Stimulated activated CD8-positive, alpha-beta memory T cell treated with anti-CD3 and anti-CD28 coated beads, Interleukin-15, amount 100 ng/mL, for 48 hours (primary cell): Measurements from ENCODE around the gene GBF1.
A peak's percentile ranks its signal among the peaks of the same experiment; 100 is the strongest.
"Not testable (repeated sequence)": the region's sequence is repeated elsewhere in the genome, so short reads cannot be mapped to it uniquely, and the experiment has no call there.

Experiments
- DNase-seq, 2 donors: peaks; one replicate each; pipeline ENCODE4 v3.0.0-alpha.2; 2020; ENCODE audit warnings: low read depth in 2 of 2

GBF1 gene

GRCh38 chr10:102245082-102245931 lies at the start of gene GBF1:
Gene GBF1 (plus strand): TSS chr10:102245532. CDS start chr10:102258939, 13,407 bp downstream.
- DNase-seq: peak; percentile 84 to 85

DNA sequence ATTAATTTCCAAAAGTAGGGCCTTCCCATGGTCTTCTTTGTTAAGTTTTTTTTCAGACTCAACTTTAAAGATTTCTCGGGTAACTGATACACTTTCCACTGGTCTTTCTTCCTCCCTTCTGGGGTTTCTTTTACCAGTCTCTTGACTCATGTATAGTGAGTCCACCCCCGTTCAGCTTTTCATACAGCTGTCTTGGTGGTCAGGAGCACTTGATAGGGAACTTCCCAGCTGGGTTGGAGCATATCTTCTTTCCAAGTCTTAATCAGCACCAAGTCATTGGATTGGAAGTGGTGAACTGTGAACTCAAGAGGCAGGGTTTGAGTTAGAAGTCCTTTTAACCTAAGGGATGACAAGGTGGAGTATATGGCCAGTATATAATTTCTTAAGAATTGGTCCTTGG lies 48.4 kb upstream of the GBF1 start:
- DNase-seq: no peak

DNA sequence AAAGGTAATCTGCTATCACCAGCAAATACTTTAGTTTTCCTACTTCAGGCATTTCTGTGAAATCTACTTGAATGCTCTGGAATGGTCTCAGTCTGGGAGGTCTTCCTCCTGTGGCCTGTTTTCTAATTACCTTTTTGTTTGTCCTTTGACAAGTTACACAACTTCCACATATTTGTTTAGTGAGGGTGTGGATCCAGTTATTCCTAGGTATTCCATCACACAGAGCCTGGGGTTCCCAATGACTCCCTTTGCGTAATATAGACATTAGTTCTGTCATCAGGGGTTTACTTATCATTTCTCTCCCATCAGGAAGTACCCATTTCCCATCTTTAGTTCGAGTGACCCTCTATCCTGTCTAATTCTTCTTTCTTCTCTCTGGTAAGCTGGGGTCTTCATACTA lies 47.3 kb upstream of the GBF1 start:
- no peak for DNase-seq

DNA sequence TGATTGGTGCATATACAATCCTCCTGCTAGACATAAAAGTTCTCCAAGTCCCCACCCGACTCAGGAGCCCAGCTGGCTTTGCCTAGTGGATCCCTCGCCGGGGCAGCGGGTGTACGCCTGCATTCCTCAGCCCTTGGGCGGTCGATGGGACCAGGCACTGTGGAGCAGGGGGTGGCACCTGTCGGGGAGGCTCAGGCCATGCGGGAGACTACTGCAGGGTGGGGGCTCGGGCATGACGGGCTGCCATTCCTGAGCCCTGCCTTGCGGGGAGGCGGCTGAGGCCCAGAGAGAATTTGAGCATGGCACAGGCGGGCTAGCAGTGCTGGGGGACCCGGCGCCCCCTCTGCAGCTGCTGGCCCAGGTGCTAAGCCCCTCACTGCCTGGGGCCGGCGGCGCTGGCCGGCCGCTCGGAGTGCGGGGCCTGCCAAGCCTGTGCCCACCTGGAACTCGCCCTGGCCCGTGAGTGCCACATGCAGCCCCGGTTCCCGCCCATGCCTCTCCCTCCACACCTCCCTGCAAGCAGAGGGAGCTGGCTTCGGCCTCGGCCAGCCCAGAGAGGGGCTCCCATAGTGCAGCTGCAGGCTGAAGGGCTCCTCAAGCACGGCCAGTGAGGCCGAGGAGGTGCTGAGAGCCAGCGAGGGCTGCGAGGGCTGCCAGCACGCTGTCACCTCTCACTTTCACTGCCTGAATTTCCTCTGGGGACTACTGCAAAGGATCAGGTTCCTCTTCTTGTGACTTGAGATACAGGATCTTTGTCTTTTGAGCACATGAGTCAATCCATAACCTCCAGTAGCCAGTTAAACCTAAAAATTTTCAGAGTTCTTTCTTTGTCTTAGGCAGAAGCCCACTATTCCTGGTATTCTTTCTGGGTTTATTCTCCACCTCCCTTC lies 44.3 kb upstream of the GBF1 start:
- no peak for DNase-seq

DNA sequence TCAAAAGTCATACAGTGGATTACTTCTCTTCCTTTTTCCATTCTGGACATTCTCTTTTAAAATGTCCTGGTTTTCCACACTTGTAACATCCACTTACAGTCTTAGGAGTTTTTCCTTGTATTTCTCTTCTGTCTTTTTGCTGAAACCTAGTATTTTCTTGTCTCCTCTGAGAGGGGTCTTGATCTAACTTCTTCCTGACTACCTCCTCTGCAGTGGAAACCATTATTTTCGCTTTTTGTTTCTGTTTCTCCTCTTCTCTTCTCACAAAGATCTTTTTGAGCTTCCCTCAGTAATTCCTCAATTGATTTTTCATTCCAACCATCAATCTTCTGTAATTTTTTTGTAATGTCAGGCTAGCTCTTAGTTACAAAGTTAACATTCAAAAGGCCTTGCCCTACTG lies 42.9 kb upstream of the GBF1 start:
- no peak for DNase-seq

DNA sequence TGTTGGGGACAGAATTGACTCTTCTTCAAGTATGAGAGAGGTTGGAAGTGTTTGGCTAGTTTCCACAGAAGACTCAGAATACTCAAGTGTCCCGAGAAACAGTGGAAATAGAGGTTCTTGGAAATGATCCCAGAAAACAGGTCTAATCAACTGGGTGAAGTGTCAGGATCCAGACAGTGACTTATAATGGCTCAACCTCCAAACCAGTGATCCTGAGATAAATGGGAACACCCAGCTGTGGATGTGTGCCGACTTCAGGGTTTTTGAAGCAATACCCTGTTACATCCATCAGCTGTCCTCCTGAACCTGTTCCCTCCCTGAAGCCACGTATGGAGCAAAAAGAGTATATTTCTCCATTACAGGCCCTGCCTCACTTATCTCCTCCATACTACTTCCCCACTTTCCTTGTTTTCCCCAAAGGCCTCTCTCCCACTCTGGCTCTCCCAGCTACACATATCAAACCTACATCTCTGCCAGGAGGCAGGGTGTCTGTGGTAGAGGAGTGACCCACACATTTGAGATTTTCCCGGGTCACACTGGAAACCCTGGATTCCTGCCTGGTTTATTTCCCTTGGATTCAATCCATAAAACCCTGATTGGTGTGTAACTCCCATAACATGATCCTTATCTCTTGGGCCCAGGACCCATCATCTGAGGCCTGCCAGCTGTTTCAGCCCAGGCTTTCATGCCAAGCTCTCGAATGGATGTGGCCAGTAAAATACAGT lies 36.9 kb upstream of the GBF1 start:
- no peak for DNase-seq

- DNase-seq: no peak
These were observed 33.6 kb upstream of the GBF1 start for GRCh38 chr10:102211615-102212299.

DNA sequence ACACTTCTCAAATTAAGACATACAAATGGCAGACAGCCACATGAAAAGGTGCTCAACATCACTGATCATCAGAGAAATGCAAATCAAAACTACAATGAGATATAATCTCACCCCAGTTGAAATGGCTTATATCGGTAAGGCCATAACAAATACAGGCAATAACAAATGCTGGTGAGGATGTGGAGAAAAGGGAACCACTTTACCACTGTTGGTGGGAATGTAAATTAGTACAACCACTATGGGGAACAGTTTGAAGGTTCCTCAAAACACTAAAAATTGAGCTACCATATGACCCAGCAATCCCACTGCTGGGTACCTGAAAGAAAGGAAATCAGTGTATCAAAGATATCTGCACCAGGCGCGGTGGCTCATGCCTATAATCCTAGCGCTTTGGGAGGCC lies 31.7 kb upstream of the GBF1 start:
- DNase-seq: not testable (repeated sequence)

DNA sequence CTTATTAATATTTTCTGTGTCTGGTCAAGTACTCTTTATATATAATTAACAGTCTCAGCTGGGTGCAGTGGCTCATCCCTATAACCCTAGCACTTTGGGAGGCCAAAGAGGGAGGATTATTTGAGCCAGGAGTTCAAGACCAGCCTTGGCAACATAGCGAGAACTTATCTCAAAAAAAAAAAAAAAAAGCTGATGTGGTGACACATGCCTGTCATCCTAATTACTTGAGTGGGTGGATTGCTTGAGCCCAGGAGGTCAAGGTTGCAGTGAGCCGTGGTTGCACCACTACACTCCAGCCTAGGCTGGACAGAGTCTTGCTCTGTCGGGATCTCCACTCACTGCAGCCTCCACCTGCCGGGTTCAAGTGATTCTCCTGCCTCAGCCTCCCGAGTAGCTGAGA lies 26.0 kb upstream of the GBF1 start:
- DNase-seq: no peak

- no peak for DNase-seq
These were observed 24.7 kb upstream of the GBF1 start for GRCh38 chr10:102220612-102221011.

DNA sequence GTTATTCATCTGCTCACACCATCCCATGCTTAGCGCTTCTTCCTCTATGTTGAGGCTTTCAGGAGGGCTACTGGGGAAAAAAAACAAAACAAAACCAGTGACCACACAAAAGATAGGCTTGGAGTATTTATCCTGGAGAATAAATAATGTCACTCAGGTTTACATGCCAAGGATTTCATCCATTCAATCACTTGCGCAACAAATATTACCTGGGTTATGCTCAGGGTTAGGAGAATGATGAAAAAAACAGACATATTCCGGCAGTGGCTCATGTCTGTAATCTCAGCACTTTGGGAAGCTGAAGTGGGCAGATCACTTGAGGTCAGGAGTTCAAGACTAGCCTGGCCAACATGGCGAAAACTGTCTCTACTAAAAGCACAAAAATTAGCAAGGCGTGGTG lies 22.5 kb upstream of the GBF1 start:
- DNase-seq: no peak

DNA sequence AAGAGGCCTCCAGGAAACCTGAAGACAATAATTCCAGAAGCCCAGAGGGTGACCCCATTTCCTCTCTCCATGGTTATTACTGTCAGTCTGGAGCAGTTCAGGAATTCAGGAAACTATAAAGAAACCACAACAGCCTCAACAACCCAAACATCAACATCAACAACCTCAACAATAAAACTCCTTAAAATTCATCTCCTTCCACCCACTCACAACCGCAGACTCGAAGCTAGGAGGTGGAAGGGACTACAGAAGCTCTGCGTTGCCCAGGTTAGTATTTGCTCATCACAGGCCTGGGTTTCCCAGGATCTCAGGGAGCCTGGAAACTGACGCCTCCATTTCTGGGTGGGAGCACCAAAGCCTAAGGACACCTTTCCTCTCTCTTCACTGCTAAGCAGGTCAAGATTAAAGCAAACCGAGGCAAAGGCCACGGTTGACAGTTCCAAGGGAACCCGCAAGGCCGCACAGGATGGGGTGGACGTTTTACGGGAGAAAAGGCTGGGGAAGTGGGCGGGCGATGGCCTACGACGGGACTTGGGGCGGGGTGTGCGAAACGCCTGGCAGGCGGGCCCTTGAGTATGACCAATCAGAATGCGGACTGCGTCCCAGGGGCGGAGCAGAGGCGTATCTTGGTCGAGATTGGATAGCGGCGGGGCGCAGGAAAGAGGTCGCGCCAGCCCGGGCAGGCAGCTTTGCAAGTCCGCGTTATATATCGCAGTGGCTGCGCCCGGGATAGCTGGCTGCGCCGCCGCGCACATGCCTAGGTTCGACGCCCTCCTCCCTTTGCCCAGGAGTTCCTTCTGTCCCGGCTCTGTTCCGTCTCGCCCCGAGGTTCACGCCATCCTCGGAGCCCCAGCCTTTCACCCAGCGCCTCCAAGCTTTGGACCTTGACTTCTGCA lies 19.4 kb upstream of the GBF1 start, which contains the start of gene ELOVL3:
ELOVL3 (plus strand) TSS at position 654 of the 896 bp plus-strand sequence. CDS start 250 bp downstream, outside the sequence.
- DNase-seq: peak; percentile 78 to 80

- no peak for DNase-seq
These were observed 18.8 kb upstream of the GBF1 start for GRCh38 chr10:102226542-102226870.

DNA sequence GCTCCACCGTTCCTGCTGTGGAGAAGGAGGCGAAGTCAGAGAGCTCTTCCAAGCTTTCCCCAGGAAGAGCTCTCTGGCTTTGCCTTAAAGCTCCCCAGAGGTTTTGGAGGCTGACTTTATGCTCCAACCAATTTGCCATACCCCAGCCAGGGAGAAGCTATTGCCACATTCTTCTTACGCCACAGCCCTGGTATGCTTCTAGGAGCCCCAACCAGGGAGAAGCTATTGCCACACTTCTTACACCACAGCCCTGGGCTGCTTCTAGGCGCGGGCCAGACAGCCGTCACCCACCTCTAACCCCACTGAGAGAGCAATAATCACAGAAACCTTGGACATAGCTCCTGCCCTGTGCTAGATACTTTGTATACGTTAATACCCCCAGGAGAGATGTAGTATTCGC lies 18.3 kb upstream of the GBF1 start:
- no peak for DNase-seq

- peak; percentile 71 to 73 for DNase-seq
These were observed 15.5 kb upstream of the GBF1 start for GRCh38 chr10:102229810-102230263.

- DNase-seq: peak in 1 of 2 donors; percentile 34
These were observed 15.0 kb upstream of the GBF1 start for GRCh38 chr10:102230264-102230860.

DNA sequence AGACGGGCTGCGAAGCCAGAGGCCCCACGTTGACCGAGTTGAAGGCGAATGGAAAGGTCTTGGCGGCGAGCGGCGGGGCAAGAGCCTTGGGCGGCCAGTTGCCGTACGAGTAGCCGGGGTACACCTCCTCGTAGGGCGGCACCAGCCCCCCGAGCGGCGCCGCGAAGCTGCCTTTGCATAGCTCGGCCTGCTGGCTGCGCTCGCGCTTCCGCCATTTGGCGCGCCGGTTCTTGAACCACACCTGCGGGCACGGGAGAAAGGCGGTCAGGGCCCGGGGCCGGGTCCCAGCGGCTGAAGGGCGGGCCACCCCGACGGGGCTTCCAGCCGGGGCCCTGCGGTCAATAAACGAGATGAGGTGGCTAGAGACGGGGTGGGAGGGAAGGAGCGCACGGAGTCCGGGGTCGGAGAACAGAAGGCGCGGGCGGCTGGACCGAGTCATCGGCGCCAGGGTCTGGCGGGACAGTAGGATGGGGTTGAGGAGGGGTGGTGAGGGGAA lies 14.4 kb upstream of the GBF1 start:
- DNase-seq: peak in 1 of 2 donors; percentile 28

GRCh38 chr10:102231357-102232318 lies 13.7 kb upstream of the GBF1 start:
- DNase-seq: peak in 1 of 2 donors; percentile 67
